Endothelial cell of umbilical vein (primary cell): ENCODE results near the gene ETFA. TPM values are rescaled to one million over a fixed set of nuclear protein-coding genes. Genes with fewer than 3 reads are reported as not detected.
"Not testable (repeated sequence)": the region's sequence is repeated elsewhere in the genome, so short reads cannot be mapped to it uniquely, and the experiment has no call there.

Source experiments
- BruUV-seq: library from RNA; stranded (reverse); fragments of 400-500 nt; replicated peaks from 2 replicates; lab custom pipeline; 2021; lab: Mats Ljungman, UMichigan
- CTCF ChIA-PET: fragments of 300-600, 350-600 bp; sonication (Branson Sonifier 250); formaldehyde crosslinking; loops from one replicate; lab custom pipeline; 2021; ENCODE audit warnings: antibody characterized with exemption, inconsistent platforms; lab: Charles Lee
- POLR2A ChIA-PET: fragments of 300-600, 350-600 bp; sonication (Branson Sonifier 250); formaldehyde crosslinking; loops from one replicate; lab custom pipeline; 2021; ENCODE audit warnings: antibody characterized with exemption, inconsistent platforms; lab: Charles Lee
- DNase-seq: peaks from one replicate; pipeline ENCODE4 v3.0.0-alpha.2; 2011; ENCODE audit warnings: low read depth, low spot score
- FAIRE-seq: peaks from 2 replicates; lab custom pipeline; 2011; peaks lifted over from hg19 to GRCh38; lab: Jason Lieb, UNC
- H2AFZ ChIP-seq: 2 replicates; pipeline ENCODE4 v1.6.0; 2012; ENCODE audit warnings: low read depth, low read length, control low read depth, inconsistent platforms
- H3K27ac ChIP-seq: 2 replicates; pipeline ENCODE4 v1.5.1; 2011; ENCODE audit warnings: low read depth, mild to moderate bottlenecking, control low read depth, low read length, moderate library complexity; ENCODE audit not compliant: insufficient read depth
- H3K27me3 ChIP-seq, 2 experiments: 2 replicates each; pipeline versions ENCODE4 v1.6.0 to v1.6.1; 2011; ENCODE audit warnings: low read length in 2 of 2, mixed read lengths in 1 of 2; ENCODE audit not compliant: control insufficient read depth in 2 of 2, insufficient read depth in 2 of 2
- H3K36me3 ChIP-seq, 2 experiments: 2 replicates in 1 of 2; 3 replicates in 1 of 2; pipeline ENCODE4 v1.5.1; 2011; ENCODE audit warnings: low read length in 2 of 2, mild to moderate bottlenecking in 1 of 2, moderate library complexity in 1 of 2; ENCODE audit not compliant: control insufficient read depth in 2 of 2, insufficient read depth in 2 of 2; ENCODE audit errors: extremely low read depth in 1 of 2
- H3K4me1 ChIP-seq: 3 replicates; pipeline ENCODE4 v1.5.1; 2011; ENCODE audit warnings: mild to moderate bottlenecking, low read length; ENCODE audit not compliant: control insufficient read depth, insufficient read depth; ENCODE audit errors: extremely low read depth
- H3K4me2 ChIP-seq: 2 replicates; pipeline ENCODE4 v1.6.1; 2011; ENCODE audit warnings: low read length, control low read depth, mixed read lengths; ENCODE audit not compliant: insufficient read depth
- H3K4me3 ChIP-seq, 3 experiments: fragments of 200-600 bp in 1 of 3; sonication (generic), shearing (Covaris generic) in 1 of 3; replicated peaks in 1 of 3; 2 replicates each; pipeline ENCODE4 v1.5.1; 2011 to 2016; ENCODE audit warnings: control low read depth in 3 of 3, low read length in 3 of 3, mild to moderate bottlenecking in 2 of 3, inconsistent platforms in 1 of 3, low read depth in 1 of 3, moderate library complexity in 1 of 3; ENCODE audit not compliant: insufficient read depth in 1 of 3
- H3K79me2 ChIP-seq: 2 replicates; pipeline ENCODE4 v1.6.0; 2012; ENCODE audit warnings: low read length, inconsistent platforms; ENCODE audit not compliant: control insufficient read depth, insufficient read depth
- H3K9ac ChIP-seq: replicated peaks from 2 replicates; pipeline ENCODE3; 2011; ENCODE audit warnings: low read length, control low read depth; ENCODE audit not compliant: insufficient read depth; ENCODE audit errors: extremely low read depth
- H3K9me1 ChIP-seq: replicated peaks from 3 replicates; pipeline ENCODE4 v1.6.0; 2011; ENCODE audit warnings: mild to moderate bottlenecking, low read length; ENCODE audit not compliant: control insufficient read depth, insufficient read depth; ENCODE audit errors: extremely low read depth
- H3K9me3 ChIP-seq: replicated peaks from 2 replicates; pipeline ENCODE4 v1.5.1; 2012; ENCODE audit warnings: low read length, inconsistent platforms; ENCODE audit not compliant: control insufficient read depth, insufficient read depth
- H4K20me1 ChIP-seq: replicated peaks from 2 replicates; pipeline ENCODE3; 2011; ENCODE audit warnings: mild to moderate bottlenecking, low read length; ENCODE audit not compliant: control insufficient read depth, insufficient read depth; ENCODE audit errors: extremely low read depth
- EZH2 ChIP-seq: IDR thresholded peaks from 2 replicates; pipeline ENCODE4 v1.6.1; 2012; ENCODE audit warnings: borderline replicate concordance, low read depth, mild to moderate bottlenecking, moderate library complexity, low read length, inconsistent platforms; ENCODE audit not compliant: severe bottlenecking
- JUN ChIP-seq: IDR thresholded peaks from 2 replicates; pipeline ENCODE4 v1.6.1; 2011; ENCODE audit warnings: borderline replicate concordance, low read depth; ENCODE audit not compliant: insufficient read length, insufficient read depth
- dilution Hi-C: fragments of 300-500 bp; cut with MboI; formaldehyde crosslinking; loops from one replicate; pipeline ENCODE4 v1.15.0; 2019; ENCODE audit warnings: low sequenced_read_pairs; ENCODE audit not compliant: extremely low pct_ligation_motif_present
- intact Hi-C: fragments of 100-400 bp; cut with micrococcal nuclease; formaldehyde crosslinking; loops from one replicate; pipeline ENCODE4 v1.10.0; 2022
- polyA plus RNA-seq, 4 experiments: library from polyadenylated mRNA; depleted of rRNA in 3 of 4; stranded (reverse) in 3 of 4; unstranded in 1 of 4; fragments of >200 nt; gene quantifications; 2 replicates each; pipeline versions ENCODE4 v1.2.1 to v1.2.3, GENCODE V29; 2011 to 2012; ENCODE audit warnings: missing spikeins in 1 of 4
- total RNA-seq: library from RNA; stranded (reverse); gene quantifications from 2 replicates; pipeline ENCODE4 v1.2.3, GENCODE V29; 2021

The ETFA gene
- total and polyA plus RNA-seq, 2 donors (not counting 3 experiments of a cell fraction or from before 2014, with no cell fraction given): 102 to 116 TPM

- intact Hi-C loops: loop anchor here (5.0 kb wide), 1 partner anchor 76 kb away; no protein-coding TSS in a partner anchor
- H3K4me3 ChIP-seq, H3K36me3 ChIP-seq, H4K20me1 ChIP-seq, dilution Hi-C loops, H3K27ac ChIP-seq, H3K27me3 ChIP-seq, H3K9me3 ChIP-seq, H3K9me1 ChIP-seq, H3K9ac ChIP-seq, DNase-seq, H3K4me2 ChIP-seq, BruUV-seq, FAIRE-seq: not testable (repeated sequence)
- peaks cover 27% of the 10 kb centered on the region for H3K79me2 ChIP-seq
- CTCF ChIA-PET: interaction anchor here (1.2 to 1.9 kb wide), 3 partner anchors 10 to 17 kb away, joined by 3 to 10 read pairs (median 4); no protein-coding TSS in a partner anchor
- POLR2A ChIA-PET: interaction anchor here (0.6 kb wide), 1 partner anchor 27 kb away, joined by 3 read pairs; no protein-coding TSS in a partner anchor
- H3K4me1 ChIP-seq: peaks cover 19% of the 10 kb centered on the region
- H2AFZ ChIP-seq: peak overlapping the region; percentile 42
Measured at GRCh38 chr15:76313175-76313567, 1.9 kb upstream of the ETFA start.

- DNase-seq (peak; percentile 37), FAIRE-seq (no peak)
- TF ChIP-seq EZH2 (no peak), JUN (peak; percentile 27)
- ChIA-PET POLR2A (no interaction called here), CTCF (interaction anchor here (1.2 to 1.9 kb wide), 3 partner anchors 10 to 17 kb away, joined by 3 to 10 read pairs (median 4); no protein-coding TSS in a partner anchor)
- Histone ChIP-seq H3K4me1 (peaks cover 19% of the 10 kb centered on the region), H3K27ac (no peak overlapping the region), H3K27me3 (no peaks in the 10 kb centered on the region), H2AFZ (peak overlapping the region; percentile 42), H3K4me3 (no peak overlapping the region), H3K9me1 (no peaks in the 10 kb centered on the region), H3K4me2 (no peak overlapping the region), H3K9me3 (no peaks in the 10 kb centered on the region), H3K9ac (no peak overlapping the region), H3K36me3 (no peaks in the 10 kb centered on the region), H4K20me1 (peaks cover 8% of the 10 kb centered on the region), H3K79me2 (peaks cover 31% of the 10 kb centered on the region)
- intact Hi-C loops: loop anchor here (5.0 kb wide), 1 partner anchor 75 kb away; no protein-coding TSS in a partner anchor
- dilution Hi-C loops: no loop called here
- BruUV-seq: no TSS peak
Measured at GRCh38 chr15:76312540-76313174, 1.4 kb upstream of the ETFA start.
